Measurements from ENCODE around the gene STARD8.

The STARD8 gene

DNA sequence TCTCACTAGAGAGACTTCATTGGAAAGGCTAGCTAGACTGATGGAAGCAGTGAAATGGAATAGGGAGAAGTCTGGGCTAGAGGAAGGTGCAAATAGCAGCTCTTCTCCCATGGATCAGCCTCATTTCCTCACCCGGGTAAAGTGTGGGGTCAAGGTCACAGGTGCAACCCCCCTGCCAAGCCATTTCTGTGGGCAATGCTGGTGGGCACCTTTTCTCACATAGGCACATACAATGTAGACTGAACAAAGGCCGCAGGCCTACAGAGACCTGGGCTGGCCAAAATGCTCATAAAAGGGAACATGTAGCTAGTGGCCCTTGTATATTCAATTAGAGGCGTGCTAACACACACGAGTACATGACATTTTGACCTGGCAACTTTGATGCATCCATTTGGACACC lies 109.9 kb downstream of the STARD8 start:
- Histone ChIP-seq H3K9me3 (no peaks in the 10 kb centered on the region), H3K27ac (no peak overlapping the region), H3K4me1 (ENCODE audit: control insufficient read depth in 1 of 2, insufficient read depth in 1 of 2, low read depth in 1 of 2, low read length in 1 of 2) (no peaks in the 10 kb centered on the region), H3K27me3 (no peaks in the 10 kb centered on the region), H3K36me3 (no peaks in the 10 kb centered on the region), H3K4me3 (ENCODE audit: low read depth in 1 of 2, low read length in 1 of 2) (no peak overlapping the region)
- TF ChIP-seq, protein P1, sequence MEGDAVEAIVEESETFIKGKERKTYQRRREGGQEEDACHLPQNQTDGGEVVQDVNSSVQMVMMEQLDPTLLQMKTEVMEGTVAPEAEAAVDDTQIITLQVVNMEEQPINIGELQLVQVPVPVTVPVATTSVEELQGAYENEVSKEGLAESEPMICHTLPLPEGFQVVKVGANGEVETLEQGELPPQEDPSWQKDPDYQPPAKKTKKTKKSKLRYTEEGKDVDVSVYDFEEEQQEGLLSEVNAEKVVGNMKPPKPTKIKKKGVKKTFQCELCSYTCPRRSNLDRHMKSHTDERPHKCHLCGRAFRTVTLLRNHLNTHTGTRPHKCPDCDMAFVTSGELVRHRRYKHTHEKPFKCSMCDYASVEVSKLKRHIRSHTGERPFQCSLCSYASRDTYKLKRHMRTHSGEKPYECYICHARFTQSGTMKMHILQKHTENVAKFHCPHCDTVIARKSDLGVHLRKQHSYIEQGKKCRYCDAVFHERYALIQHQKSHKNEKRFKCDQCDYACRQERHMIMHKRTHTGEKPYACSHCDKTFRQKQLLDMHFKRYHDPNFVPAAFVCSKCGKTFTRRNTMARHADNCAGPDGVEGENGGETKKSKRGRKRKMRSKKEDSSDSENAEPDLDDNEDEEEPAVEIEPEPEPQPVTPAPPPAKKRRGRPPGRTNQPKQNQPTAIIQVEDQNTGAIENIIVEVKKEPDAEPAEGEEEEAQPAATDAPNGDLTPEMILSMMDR (IDR thresholded peaks at IDR 0.05): no peak

- TF ChIP-seq, protein P1 (IDR thresholded peaks at IDR 0.05): no peak
- Histone ChIP-seq H3K9me3 (no peaks in the 10 kb centered on the region), H3K27ac (no peak overlapping the region), H3K27me3 (no peaks in the 10 kb centered on the region), H3K36me3 (no peaks in the 10 kb centered on the region), H3K4me3 (ENCODE audit: low read depth in 1 of 2, low read length in 1 of 2) (no peak overlapping the region), H3K4me1 (ENCODE audit: control insufficient read depth in 1 of 2, insufficient read depth in 1 of 2, low read depth in 1 of 2, low read length in 1 of 2) (no peaks in the 10 kb centered on the region)
These were observed 110.3 kb downstream of the STARD8 start for GRCh38 chrX:68757731-68758130.

- TF ChIP-seq, protein P1 (IDR thresholded peaks at IDR 0.05): no peak
These were observed 111.2 kb downstream of the STARD8 start for GRCh38 chrX:68758671-68759070.

DNA sequence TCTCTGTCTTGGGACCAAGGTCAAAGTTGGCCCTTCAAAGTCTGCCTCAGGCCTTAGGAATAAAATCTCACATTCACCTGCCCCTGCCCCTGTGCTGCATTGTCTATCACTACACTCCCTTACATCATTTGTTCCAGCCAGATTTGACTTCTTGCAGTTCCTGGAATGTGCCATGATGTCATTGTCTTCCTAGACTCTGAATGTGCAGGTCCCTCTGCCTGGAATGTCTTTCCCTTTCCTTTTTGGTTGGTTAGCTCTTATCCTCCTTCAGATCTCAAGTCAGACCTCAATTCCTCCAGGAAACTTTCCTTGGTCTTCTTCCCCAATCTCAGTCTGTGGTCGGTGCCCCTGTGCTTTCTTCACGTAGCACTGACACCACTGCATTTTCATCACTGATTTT lies 113.6 kb downstream of the STARD8 start:
- Histone ChIP-seq H3K4me1 (ENCODE audit: control insufficient read depth in 1 of 2, insufficient read depth in 1 of 2, low read depth in 1 of 2, low read length in 1 of 2) (no peaks in the 10 kb centered on the region), H3K9me3 (no peaks in the 10 kb centered on the region), H3K27ac (no peak overlapping the region), H3K27me3 (no peaks in the 10 kb centered on the region), H3K36me3 (no peaks in the 10 kb centered on the region), H3K4me3 (ENCODE audit: low read depth in 1 of 2, low read length in 1 of 2) (no peak overlapping the region)
- TF ChIP-seq, protein P1 (IDR thresholded peaks at IDR 0.05): no peak

More at GRCh38 chrX:68758671-68759070, 111.2 kb downstream of the STARD8 start:
- Histone ChIP-seq H3K27me3 (no peaks in the 10 kb centered on the region), H3K36me3 (no peaks in the 10 kb centered on the region), H3K27ac (no peak overlapping the region), H3K9me3 (no peaks in the 10 kb centered on the region), H3K4me3 (ENCODE audit: low read depth in 1 of 2, low read length in 1 of 2) (no peak overlapping the region), H3K4me1 (ENCODE audit: control insufficient read depth in 1 of 2, insufficient read depth in 1 of 2, low read depth in 1 of 2, low read length in 1 of 2) (no peaks in the 10 kb centered on the region)

- no peaks in the 10 kb centered on the region for H3K36me3 ChIP-seq
- no peak overlapping the region for H3K27ac ChIP-seq
- H3K9me3 ChIP-seq: no peaks in the 10 kb centered on the region
- TF ChIP-seq, protein P1 (IDR thresholded peaks at IDR 0.05): no peak
- H3K4me1 ChIP-seq (ENCODE audit: control insufficient read depth in 1 of 2, insufficient read depth in 1 of 2, low read depth in 1 of 2, low read length in 1 of 2): no peaks in the 10 kb centered on the region
- H3K4me3 ChIP-seq (ENCODE audit: low read depth in 1 of 2, low read length in 1 of 2): no peak overlapping the region
- no peaks in the 10 kb centered on the region for H3K27me3 ChIP-seq
These were observed 115.3 kb downstream of the STARD8 start for GRCh38 chrX:68762766-68763165.

DNA sequence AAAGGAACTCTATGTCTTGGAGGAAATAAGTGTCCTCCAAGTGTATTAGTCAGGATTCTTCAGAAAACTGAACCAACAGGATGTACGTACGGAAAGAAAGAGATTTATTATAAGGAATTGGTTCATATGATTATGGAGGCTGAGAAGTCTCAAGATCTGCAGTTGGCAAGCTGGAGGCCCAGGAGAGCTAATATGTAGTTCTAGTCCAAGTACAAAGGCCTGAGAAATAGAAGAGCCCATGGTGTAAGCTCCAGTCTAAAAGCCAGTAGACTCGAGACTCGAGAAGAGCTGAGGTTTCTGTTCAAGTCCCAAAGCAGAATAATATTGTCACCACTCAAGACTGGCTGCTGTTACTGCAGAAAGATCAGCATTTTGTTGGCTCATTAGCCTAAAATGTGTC lies 116.0 kb downstream of the STARD8 start:
- Histone ChIP-seq H3K4me3 (ENCODE audit: low read depth in 1 of 2, low read length in 1 of 2) (no peak overlapping the region), H3K9me3 (no peaks in the 10 kb centered on the region), H3K27ac (no peak overlapping the region), H3K36me3 (no peaks in the 10 kb centered on the region), H3K4me1 (ENCODE audit: control insufficient read depth in 1 of 2, insufficient read depth in 1 of 2, low read depth in 1 of 2, low read length in 1 of 2) (no peaks in the 10 kb centered on the region), H3K27me3 (no peaks in the 10 kb centered on the region)
- TF ChIP-seq, protein P1 (IDR thresholded peaks at IDR 0.05): no peak

Data from neutrophil (primary cell).